ENCODE data around the gene YIPF3. TPM values are rescaled to one million over a fixed set of nuclear protein-coding genes. Genes with fewer than 3 reads are reported as not detected.

Gene YIPF3
- total and polyA plus RNA-seq, 2 donors from 2014 or later = 107 to 114 TPM

DNA sequence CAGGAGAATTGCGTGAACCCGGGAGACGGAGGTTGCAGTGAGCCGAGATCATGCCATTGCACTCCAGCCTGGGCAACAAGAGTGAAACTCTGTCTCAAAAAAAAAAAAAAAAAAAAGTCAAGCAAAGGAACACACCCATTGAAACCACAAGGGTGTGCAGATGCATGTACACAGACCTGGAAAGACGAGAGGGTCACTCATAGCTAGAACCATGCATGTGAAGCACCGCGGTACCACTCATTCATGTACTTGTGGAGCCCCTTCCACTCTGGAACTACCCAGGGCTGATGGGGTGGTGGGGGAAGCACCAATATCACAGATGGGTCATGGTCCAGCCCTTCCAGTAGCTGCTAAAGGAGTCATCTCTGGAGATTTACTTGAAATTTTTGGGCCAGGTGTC, 46.8 kb downstream of the YIPF3 start:
- no peak overlapping the region for H3K9ac ChIP-seq (ENCODE audit: low read length in 3 of 3)

DNA sequence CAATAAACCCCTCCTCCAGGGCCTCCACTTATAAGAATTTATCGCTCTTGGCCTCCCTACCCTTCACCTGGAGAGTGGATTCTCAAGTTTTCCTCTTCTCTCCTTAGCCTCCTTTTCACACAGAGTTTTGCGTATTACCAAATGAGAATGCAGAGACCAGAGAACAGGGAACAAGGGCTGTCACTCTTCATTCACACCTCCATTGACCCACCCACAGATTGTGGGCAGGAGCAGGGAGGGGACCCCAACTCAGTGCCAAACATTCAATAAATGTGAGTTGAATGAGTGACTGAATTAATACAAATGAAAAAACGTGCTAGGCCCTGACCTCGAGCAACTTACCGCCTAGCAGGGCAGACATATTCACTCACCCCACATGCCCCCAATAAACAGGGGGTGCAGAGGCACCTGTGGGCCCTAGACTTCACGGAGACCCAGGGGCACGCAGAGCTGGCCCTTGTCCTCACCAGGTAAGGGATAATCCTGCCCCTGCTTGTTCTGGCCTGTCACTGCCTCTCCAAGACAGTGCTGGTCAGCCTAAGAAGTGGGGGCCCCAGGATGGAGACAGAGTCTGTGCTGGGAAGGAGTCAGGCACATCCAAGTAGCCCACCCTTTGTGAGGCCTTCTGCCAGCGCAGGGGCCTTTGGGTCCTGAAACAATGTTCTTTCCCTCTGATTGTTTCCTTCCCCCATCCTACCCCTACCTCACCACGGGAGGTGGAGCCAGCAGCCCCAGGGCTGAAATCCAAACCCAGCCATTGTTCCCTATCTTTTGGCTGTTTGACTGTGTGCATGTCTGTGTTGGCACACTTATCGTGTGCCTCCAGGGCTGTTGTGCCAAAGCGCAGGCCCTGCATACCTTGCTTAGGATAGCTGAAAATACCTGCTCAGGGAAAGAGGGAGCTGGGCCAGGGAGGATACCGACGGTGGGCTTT, 47.7 kb downstream of the YIPF3 start:
- Histone ChIP-seq H3K27me3 (ENCODE audit: control insufficient read depth, insufficient read depth, low read length) (no peaks in the 10 kb centered on the region), H3K4me3 (ENCODE audit: low read length in 3 of 3) (no peak overlapping the region), H3K36me3 (ENCODE audit: control insufficient read depth in 2 of 3, insufficient read depth in 3 of 3, low read length in 3 of 3) (no peaks in the 10 kb centered on the region), H3K27ac (ENCODE audit: low read depth in 2 of 2, low read length in 2 of 2) (no peak overlapping the region), H3K4me1 (ENCODE audit: control insufficient read depth in 2 of 3, insufficient read depth in 2 of 3, low read depth in 1 of 3, low read length in 3 of 3) (no peaks in the 10 kb centered on the region), H3K9me3 (ENCODE audit: control insufficient read depth in 2 of 3, insufficient read depth in 1 of 3, low read length in 3 of 3) (no peaks in the 10 kb centered on the region), H3K9ac (ENCODE audit: low read length in 3 of 3) (no peak overlapping the region)
- FAIRE-seq (no peak), DNase-seq (no peak)
- intact Hi-C loops (cut with DNase I) = no loop called here
- TF ChIP-seq, protein P1, sequence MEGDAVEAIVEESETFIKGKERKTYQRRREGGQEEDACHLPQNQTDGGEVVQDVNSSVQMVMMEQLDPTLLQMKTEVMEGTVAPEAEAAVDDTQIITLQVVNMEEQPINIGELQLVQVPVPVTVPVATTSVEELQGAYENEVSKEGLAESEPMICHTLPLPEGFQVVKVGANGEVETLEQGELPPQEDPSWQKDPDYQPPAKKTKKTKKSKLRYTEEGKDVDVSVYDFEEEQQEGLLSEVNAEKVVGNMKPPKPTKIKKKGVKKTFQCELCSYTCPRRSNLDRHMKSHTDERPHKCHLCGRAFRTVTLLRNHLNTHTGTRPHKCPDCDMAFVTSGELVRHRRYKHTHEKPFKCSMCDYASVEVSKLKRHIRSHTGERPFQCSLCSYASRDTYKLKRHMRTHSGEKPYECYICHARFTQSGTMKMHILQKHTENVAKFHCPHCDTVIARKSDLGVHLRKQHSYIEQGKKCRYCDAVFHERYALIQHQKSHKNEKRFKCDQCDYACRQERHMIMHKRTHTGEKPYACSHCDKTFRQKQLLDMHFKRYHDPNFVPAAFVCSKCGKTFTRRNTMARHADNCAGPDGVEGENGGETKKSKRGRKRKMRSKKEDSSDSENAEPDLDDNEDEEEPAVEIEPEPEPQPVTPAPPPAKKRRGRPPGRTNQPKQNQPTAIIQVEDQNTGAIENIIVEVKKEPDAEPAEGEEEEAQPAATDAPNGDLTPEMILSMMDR (IDR thresholded peaks at IDR 0.05; ENCODE audit: borderline replicate concordance, extremely low read depth, insufficient read depth) = no peak

More for the DNA sequence above, 46.8 kb downstream of the YIPF3 start:
- no peaks in the 10 kb centered on the region for H3K27me3 ChIP-seq (ENCODE audit: control insufficient read depth, insufficient read depth, low read length)
- DNase-seq = no peak
- TF ChIP-seq, protein P1 (IDR thresholded peaks at IDR 0.05; ENCODE audit: borderline replicate concordance, extremely low read depth, insufficient read depth) = no peak
- intact Hi-C loops (cut with DNase I) = no loop called here
- no peak overlapping the region for H3K4me3 ChIP-seq (ENCODE audit: low read length in 3 of 3)
- H3K4me1 ChIP-seq (ENCODE audit: control insufficient read depth in 2 of 3, insufficient read depth in 2 of 3, low read depth in 1 of 3, low read length in 3 of 3) = no peaks in the 10 kb centered on the region
- no peaks in the 10 kb centered on the region for H3K36me3 ChIP-seq (ENCODE audit: control insufficient read depth in 2 of 3, insufficient read depth in 3 of 3, low read length in 3 of 3)
- no peaks in the 10 kb centered on the region for H3K9me3 ChIP-seq (ENCODE audit: control insufficient read depth in 2 of 3, insufficient read depth in 1 of 3, low read length in 3 of 3)
- FAIRE-seq = no peak
- no peak overlapping the region for H3K27ac ChIP-seq (ENCODE audit: low read depth in 2 of 2, low read length in 2 of 2)

DNA sequence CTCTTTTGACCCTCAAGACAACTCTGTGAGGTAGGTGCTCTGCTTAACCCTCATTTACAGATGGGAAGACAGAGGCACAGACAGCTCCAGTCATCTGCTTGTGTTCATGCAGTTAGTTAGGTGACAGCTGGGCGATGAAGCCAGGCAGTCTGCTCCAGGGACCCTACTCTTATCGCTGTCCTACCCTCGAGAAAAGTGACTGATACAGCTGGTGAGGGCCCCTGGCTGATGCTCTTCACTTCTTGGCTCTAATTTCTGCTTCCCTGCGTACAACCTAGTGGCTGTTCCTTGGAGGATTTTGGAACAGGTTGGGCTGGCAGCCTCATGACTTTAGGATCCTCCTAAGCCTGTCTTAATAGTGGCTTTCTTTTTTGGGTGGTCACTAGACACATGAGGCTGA, 48.5 kb downstream of the YIPF3 start:
- Histone ChIP-seq H3K4me1 (ENCODE audit: control insufficient read depth in 2 of 3, insufficient read depth in 2 of 3, low read depth in 1 of 3, low read length in 3 of 3) (no peaks in the 10 kb centered on the region), H3K36me3 (ENCODE audit: control insufficient read depth in 2 of 3, insufficient read depth in 3 of 3, low read length in 3 of 3) (no peaks in the 10 kb centered on the region), H3K27me3 (ENCODE audit: control insufficient read depth, insufficient read depth, low read length) (no peaks in the 10 kb centered on the region), H3K9me3 (ENCODE audit: control insufficient read depth in 2 of 3, insufficient read depth in 1 of 3, low read length in 3 of 3) (no peaks in the 10 kb centered on the region), H3K4me3 (ENCODE audit: low read length in 3 of 3) (no peak overlapping the region), H3K27ac (ENCODE audit: low read depth in 2 of 2, low read length in 2 of 2) (no peak overlapping the region), H3K9ac (ENCODE audit: low read length in 3 of 3) (no peak overlapping the region)
- DNase-seq (no peak), FAIRE-seq (no peak)
- intact Hi-C loops (cut with DNase I) = no loop called here
- TF ChIP-seq, protein P1 (IDR thresholded peaks at IDR 0.05; ENCODE audit: borderline replicate concordance, extremely low read depth, insufficient read depth) = no peak

Measured in kidney (tissue), 14 donors.